Endodermal cell (in vitro differentiated cells): ENCODE data around the gene NDST3. TPM values are rescaled to one million over a fixed set of nuclear protein-coding genes. Genes with fewer than 3 reads are reported as not detected.

Experiments used
- DNase-seq: peaks from one replicate; pipeline ENCODE4 v3.0.0-alpha.2; 2017
- H3K27ac ChIP-seq: 2 replicates; pipeline ENCODE4 v1.5.1; 2013; ENCODE audit warnings: mild to moderate bottlenecking, low read depth, low read length, moderate library complexity
- H3K27me3 ChIP-seq: 2 replicates; pipeline ENCODE4 v1.6.1; 2013; ENCODE audit warnings: mild to moderate bottlenecking, low read length, moderate library complexity; ENCODE audit not compliant: insufficient read depth, control insufficient read depth, poor library complexity, severe bottlenecking
- H3K36me3 ChIP-seq: 2 replicates; pipeline ENCODE4 v1.7.0; 2013; ENCODE audit warnings: mild to moderate bottlenecking, low read length, moderate library complexity; ENCODE audit not compliant: control insufficient read depth, insufficient read depth
- H3K4me1 ChIP-seq: one replicate; pipeline ENCODE4 v1.7.0; 2013; ENCODE audit warnings: low read length; ENCODE audit not compliant: control insufficient read depth, insufficient read depth
- H3K4me3 ChIP-seq: 2 replicates; pipeline ENCODE4 v1.5.1; 2013; ENCODE audit warnings: mild to moderate bottlenecking, low read length, moderate library complexity
- H3K9ac ChIP-seq: 2 replicates; pipeline ENCODE4 v1.6.1; 2013; ENCODE audit warnings: mild to moderate bottlenecking, low read length, moderate library complexity; ENCODE audit not compliant: poor library complexity, severe bottlenecking; ENCODE audit errors: extremely low read depth
- H3K9me3 ChIP-seq: 2 replicates; pipeline ENCODE4 v1.6.1; 2013; ENCODE audit warnings: mild to moderate bottlenecking, low read length, moderate library complexity; ENCODE audit not compliant: control insufficient read depth
- H3K27ac Mint-ChIP-seq: 2 replicates; pipeline ENCODE4 v1.8.0; 2020; ENCODE audit warnings: mixed read lengths
- H3K27me3 Mint-ChIP-seq: 2 replicates; pipeline ENCODE4 v1.8.0; 2021; ENCODE audit warnings: mild to moderate bottlenecking, mixed read lengths; ENCODE audit not compliant: insufficient read depth
- H3K36me3 Mint-ChIP-seq: 2 replicates; pipeline ENCODE4 v1.8.0; 2020; ENCODE audit warnings: low read depth, mixed read lengths
- H3K4me1 Mint-ChIP-seq: 2 replicates; pipeline ENCODE4 v1.8.0; 2020; ENCODE audit warnings: mixed read lengths
- H3K4me3 Mint-ChIP-seq: 2 replicates; pipeline ENCODE4 v1.8.0; 2020; ENCODE audit warnings: mild to moderate bottlenecking, moderate library complexity, mixed read lengths
- H3K9me3 Mint-ChIP-seq: 2 replicates; pipeline ENCODE4 v1.8.0; 2020; ENCODE audit warnings: mild to moderate bottlenecking, mixed read lengths
- CTCF ChIP-seq: fragments of 200-600 bp; sonication (generic); conservative IDR thresholded peaks from 2 replicates; pipeline ENCODE4 v1.5.0; 2021; ENCODE audit warnings: antibody characterized with exemption, mild to moderate bottlenecking
- WGBS, 2 experiments: methylation state at CpG; one replicate each; pipeline versions ENCODE4 v1.1.5 to v1.1.7; 2013; ENCODE audit warnings: missing lambda C conversion rate in 2 of 2, mixed read lengths in 1 of 2; ENCODE audit not compliant: insufficient coverage in 1 of 2, insufficient read length in 1 of 2; 5-methylcytosine and 5-hydroxymethylcytosine counted together
- total RNA-seq, 2 donors: library from RNA; stranded (reverse); fragmentation: NEBNext Ultra II Directional in 1 of 2; extraction: Animal tissue kit (Norgen Biotek cat#: 25700) in 1 of 2; gene quantifications; 2 replicates in 1 of 2; 3 replicates in 1 of 2; pipeline ENCODE4 v1.2.1, GENCODE V29; 2021

The NDST3 gene
- total RNA-seq, 2 donors from 2014 or later, result 0.62 to 0.71 TPM

- no peak overlapping the region for H3K4me3 Mint-ChIP-seq
- TF ChIP-seq CTCF, result no peak
- 97 to 100% methylated on average over 1 of the region's 1 CpG for WGBS, 2 experiments
- Histone ChIP-seq H3K4me1 (no peaks in the 10 kb centered on the region), H3K27me3 (no peaks in the 10 kb centered on the region), H3K27ac (no peak overlapping the region), H3K9me3 (no peaks in the 10 kb centered on the region), H3K4me3 (no peak overlapping the region), H3K9ac (no peak overlapping the region), H3K36me3 (no peaks in the 10 kb centered on the region)
- no peak for DNase-seq
- no peaks in the 10 kb centered on the region for H3K36me3 Mint-ChIP-seq
- H3K27me3 Mint-ChIP-seq, result no peaks in the 10 kb centered on the region
- no peak overlapping the region for H3K27ac Mint-ChIP-seq
- peaks cover 2% of the 10 kb centered on the region for H3K9me3 Mint-ChIP-seq
- H3K4me1 Mint-ChIP-seq, result peaks cover 7% of the 10 kb centered on the region
Observed at GRCh38 chr4:118124997-118125396, 90.7 kb downstream of the NDST3 start.

GRCh38 chr4:118139241-118139640 is 105.0 kb downstream of the NDST3 start:
- no peak overlapping the region for H3K9ac ChIP-seq
- no peaks in the 10 kb centered on the region for H3K36me3 ChIP-seq
- no peaks in the 10 kb centered on the region for H3K4me1 ChIP-seq
- no peak overlapping the region for H3K27ac ChIP-seq
- no peaks in the 10 kb centered on the region for H3K9me3 ChIP-seq
- no peaks in the 10 kb centered on the region for H3K27me3 ChIP-seq
- no peak overlapping the region for H3K4me3 ChIP-seq
- H3K4me1 Mint-ChIP-seq, result no peaks in the 10 kb centered on the region
- DNase-seq, result no peak
- no peaks in the 10 kb centered on the region for H3K9me3 Mint-ChIP-seq
- no peaks in the 10 kb centered on the region for H3K36me3 Mint-ChIP-seq
- TF ChIP-seq CTCF, result no peak
- 94 to 100% methylated on average over 1 of the region's 1 CpG for WGBS, 2 experiments
- H3K27ac Mint-ChIP-seq, result no peak overlapping the region
- H3K4me3 Mint-ChIP-seq, result no peak overlapping the region
- no peaks in the 10 kb centered on the region for H3K27me3 Mint-ChIP-seq

- TF ChIP-seq CTCF, result peak; percentile 42
- no peaks in the 10 kb centered on the region for H3K27me3 ChIP-seq
- no peaks in the 10 kb centered on the region for H3K27me3 Mint-ChIP-seq
- 82 to 87% methylated on average over 3 of the region's 4 CpGs for WGBS, 2 experiments
- no peak overlapping the region for H3K27ac ChIP-seq
- H3K9me3 Mint-ChIP-seq, result no peaks in the 10 kb centered on the region
- no peaks in the 10 kb centered on the region for H3K4me1 ChIP-seq
- no peaks in the 10 kb centered on the region for H3K4me1 Mint-ChIP-seq
- no peak overlapping the region for H3K4me3 Mint-ChIP-seq
- no peaks in the 10 kb centered on the region for H3K9me3 ChIP-seq
- no peak overlapping the region for H3K27ac Mint-ChIP-seq
- no peak for DNase-seq
- H3K36me3 Mint-ChIP-seq, result no peaks in the 10 kb centered on the region
- no peaks in the 10 kb centered on the region for H3K36me3 ChIP-seq
- no peak overlapping the region for H3K9ac ChIP-seq
- no peak overlapping the region for H3K4me3 ChIP-seq
Observed at GRCh38 chr4:118141240-118141639, 107.0 kb downstream of the NDST3 start.
